Measurements from ENCODE around the gene ITPR1.

ITPR1 gene

DNA sequence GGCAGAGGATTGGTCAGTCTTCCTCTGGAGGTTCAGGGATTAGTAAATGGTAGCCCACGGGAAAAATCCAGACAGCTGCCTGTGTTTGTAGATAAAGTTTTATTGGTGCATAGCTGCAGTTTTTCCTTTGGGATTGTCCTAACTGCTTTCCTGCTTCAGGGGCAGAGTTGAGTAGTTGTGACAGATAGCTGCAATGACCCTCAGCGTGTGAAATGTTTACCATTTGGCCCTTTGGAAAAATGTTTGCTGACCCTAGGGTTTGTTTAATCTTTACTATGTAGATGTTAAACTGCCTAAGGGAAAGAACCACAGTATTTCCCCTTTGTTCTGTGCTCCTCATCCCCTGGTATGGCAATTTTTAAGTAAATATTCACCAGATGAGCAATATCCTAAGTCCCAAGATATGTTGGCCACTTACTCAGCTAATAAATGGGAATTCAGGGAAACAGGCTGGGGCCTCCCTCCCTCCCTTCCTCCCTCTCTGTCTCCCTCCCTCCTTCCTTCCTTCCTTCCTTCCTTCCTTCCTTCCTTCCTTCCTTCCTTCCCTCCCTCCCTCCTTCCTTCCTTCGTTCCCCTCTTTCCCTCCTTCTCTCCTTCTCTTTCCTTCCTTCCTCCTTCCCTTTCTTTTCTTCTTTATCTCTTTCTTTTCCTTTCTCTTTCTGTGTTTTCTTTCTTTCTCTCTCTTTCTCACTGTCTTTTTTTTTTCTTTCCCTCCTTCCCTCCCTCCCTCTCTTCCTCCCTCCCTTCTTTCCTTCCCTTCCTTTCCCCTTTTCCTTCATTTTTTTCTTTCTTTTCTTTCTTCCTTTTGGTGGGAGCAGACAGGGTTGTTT is 251.5 kb downstream of the ITPR1 start (continued):
- TF ChIP-seq TCF7L2 (IDR thresholded peaks at IDR 0.05; ENCODE audit: borderline replicate concordance, low read depth, low read length): peak; percentile 43; the same call in 1 of the 2 replicates
- TF ChIP-seq ZNF10 (tag by site-specific recombination; IDR thresholded peaks at IDR 0.05): no peak
- TF ChIP-seq GFI1B (tag by site-specific recombination; IDR thresholded peaks at IDR 0.05): 0 out of 2 replicates have a peak, but pooled peaks have one; percentile 18
- TF ChIP-seq ZSCAN30 (tag by site-specific recombination; IDR thresholded peaks at IDR 0.05): 0 out of 2 replicates have a peak, but pooled peaks have one; percentile 38
- 0 out of 2 replicates have a peak, but pooled peaks have one; percentile 11 for TF ChIP-seq ZBTB17 (tag by site-specific recombination; IDR thresholded peaks at IDR 0.05)
- TF ChIP-seq ZNF629 (tag by site-specific recombination; IDR thresholded peaks at IDR 0.05): no peak
- TF ChIP-seq ZNF23 (tag by site-specific recombination; IDR thresholded peaks at IDR 0.05; ENCODE audit: borderline replicate concordance): no peak
- TF ChIP-seq ZNF366 (tag by site-specific recombination; conservative IDR thresholded peaks at IDR 0.05): peak; percentile 95
- TF ChIP-seq, protein P1, sequence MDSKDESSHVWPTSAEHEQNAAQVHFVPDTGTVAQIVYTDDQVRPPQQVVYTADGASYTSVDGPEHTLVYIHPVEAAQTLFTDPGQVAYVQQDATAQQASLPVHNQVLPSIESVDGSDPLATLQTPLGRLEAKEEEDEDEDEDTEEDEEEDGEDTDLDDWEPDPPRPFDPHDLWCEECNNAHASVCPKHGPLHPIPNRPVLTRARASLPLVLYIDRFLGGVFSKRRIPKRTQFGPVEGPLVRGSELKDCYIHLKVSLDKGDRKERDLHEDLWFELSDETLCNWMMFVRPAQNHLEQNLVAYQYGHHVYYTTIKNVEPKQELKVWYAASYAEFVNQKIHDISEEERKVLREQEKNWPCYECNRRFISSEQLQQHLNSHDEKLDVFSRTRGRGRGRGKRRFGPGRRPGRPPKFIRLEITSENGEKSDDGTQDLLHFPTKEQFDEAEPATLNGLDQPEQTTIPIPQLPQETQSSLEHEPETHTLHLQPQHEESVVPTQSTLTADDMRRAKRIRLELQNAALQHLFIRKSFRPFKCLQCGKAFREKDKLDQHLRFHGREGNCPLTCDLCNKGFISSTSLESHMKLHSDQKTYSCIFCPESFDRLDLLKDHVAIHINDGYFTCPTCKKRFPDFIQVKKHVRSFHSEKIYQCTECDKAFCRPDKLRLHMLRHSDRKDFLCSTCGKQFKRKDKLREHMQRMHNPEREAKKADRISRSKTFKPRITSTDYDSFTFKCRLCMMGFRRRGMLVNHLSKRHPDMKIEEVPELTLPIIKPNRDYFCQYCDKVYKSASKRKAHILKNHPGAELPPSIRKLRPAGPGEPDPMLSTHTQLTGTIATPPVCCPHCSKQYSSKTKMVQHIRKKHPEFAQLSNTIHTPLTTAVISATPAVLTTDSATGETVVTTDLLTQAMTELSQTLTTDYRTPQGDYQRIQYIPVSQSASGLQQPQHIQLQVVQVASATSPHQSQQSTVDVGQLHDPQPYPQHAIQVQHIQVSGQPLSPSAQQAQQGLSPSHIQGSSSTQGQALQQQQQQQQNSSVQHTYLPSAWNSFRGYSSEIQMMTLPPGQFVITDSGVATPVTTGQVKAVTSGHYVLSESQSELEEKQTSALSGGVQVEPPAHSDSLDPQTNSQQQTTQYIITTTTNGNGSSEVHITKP (tag by site-specific recombination; IDR thresholded peaks at IDR 0.05): 0 out of 2 replicates have a peak, but pooled peaks have one; percentile 33
- no peak for TF ChIP-seq ZNF837 (tag by site-specific recombination; IDR thresholded peaks at IDR 0.05)
- TF ChIP-seq PRDM1 (tag by site-specific recombination; IDR thresholded peaks at IDR 0.05): peak; percentile 85
- peak; percentile 70 for TF ChIP-seq IKZF3 (tag by site-specific recombination; IDR thresholded peaks at IDR 0.05)
- TF ChIP-seq, protein P2, sequence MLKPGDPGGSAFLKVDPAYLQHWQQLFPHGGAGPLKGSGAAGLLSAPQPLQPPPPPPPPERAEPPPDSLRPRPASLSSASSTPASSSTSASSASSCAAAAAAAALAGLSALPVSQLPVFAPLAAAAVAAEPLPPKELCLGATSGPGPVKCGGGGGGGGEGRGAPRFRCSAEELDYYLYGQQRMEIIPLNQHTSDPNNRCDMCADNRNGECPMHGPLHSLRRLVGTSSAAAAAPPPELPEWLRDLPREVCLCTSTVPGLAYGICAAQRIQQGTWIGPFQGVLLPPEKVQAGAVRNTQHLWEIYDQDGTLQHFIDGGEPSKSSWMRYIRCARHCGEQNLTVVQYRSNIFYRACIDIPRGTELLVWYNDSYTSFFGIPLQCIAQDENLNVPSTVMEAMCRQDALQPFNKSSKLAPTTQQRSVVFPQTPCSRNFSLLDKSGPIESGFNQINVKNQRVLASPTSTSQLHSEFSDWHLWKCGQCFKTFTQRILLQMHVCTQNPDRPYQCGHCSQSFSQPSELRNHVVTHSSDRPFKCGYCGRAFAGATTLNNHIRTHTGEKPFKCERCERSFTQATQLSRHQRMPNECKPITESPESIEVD (tag by site-specific recombination; IDR thresholded peaks at IDR 0.05): peak; percentile 82
- TF ChIP-seq ZNF211 (tag by site-specific recombination; IDR thresholded peaks at IDR 0.05; ENCODE audit: low read depth): no peak

DNA sequence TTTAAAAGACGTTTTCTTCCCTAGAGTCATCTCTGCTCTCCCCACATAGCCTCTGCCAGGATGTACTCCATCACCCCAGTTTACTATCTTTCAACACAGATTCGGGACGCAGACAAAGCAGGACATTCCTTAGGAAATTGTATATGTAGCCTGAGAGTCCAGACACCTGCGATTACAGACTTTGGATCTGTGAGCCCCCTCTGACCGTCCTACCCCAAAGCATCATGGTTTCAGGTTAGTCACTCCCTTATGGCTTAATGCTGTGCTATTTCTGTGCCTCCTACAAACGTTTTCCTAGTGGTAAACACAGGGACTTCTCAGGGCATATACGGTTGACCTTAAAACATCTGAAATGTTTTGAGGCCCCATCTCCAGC is 252.1 kb downstream of the ITPR1 start:
- no peak overlapping the region for H3K4me3 ChIP-seq (ENCODE audit: low read depth, low read length)
- ChIA-PET POLR2A (no interaction called here), CTCF (no interaction called here)
- H3K36me3 ChIP-seq (ENCODE audit: control insufficient read depth in 2 of 2, insufficient read depth in 1 of 2, low read length in 2 of 2): no peaks in the 10 kb centered on the region
- H3K27ac ChIP-seq (ENCODE audit: extremely low read depth, low read depth, low read length): no peak overlapping the region; the same call in 1 of the 2 replicates
- TF ChIP-seq, protein P3, sequence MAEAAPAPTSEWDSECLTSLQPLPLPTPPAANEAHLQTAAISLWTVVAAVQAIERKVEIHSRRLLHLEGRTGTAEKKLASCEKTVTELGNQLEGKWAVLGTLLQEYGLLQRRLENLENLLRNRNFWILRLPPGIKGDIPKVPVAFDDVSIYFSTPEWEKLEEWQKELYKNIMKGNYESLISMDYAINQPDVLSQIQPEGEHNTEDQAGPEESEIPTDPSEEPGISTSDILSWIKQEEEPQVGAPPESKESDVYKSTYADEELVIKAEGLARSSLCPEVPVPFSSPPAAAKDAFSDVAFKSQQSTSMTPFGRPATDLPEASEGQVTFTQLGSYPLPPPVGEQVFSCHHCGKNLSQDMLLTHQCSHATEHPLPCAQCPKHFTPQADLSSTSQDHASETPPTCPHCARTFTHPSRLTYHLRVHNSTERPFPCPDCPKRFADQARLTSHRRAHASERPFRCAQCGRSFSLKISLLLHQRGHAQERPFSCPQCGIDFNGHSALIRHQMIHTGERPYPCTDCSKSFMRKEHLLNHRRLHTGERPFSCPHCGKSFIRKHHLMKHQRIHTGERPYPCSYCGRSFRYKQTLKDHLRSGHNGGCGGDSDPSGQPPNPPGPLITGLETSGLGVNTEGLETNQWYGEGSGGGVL (tag by site-specific recombination; IDR thresholded peaks at IDR 0.05): no peak
- no peak for TF ChIP-seq ZNF677 (tag by site-specific recombination; IDR thresholded peaks at IDR 0.05)
- no peaks in the 10 kb centered on the region for H3K9me3 ChIP-seq (ENCODE audit: control insufficient read depth, insufficient read depth, low read depth, low read length)
- peaks cover 21% of the 10 kb centered on the region for H3K4me1 ChIP-seq (ENCODE audit: control insufficient read depth, insufficient read depth, low read length)

Measured in HEK293 (cell line).